GM21737 (cell line): ENCODE results near the gene CBLN4.

Experiments used
- ATAC-seq: cut with Tn5 transposase; IDR thresholded peaks from one replicate; pipeline ENCODE4 v1.9.1; 2021; ENCODE audit warnings: mild to moderate bottlenecking, moderate library complexity; ENCODE audit not compliant: unreplicated experiment

The CBLN4 gene

GRCh38 chr20:56005389-56005715, at the start of gene CBLN4:
TSS of gene CBLN4 (minus strand) at chr20:56005519. CDS start at chr20:56004171, 1,348 bp downstream.
- ATAC-seq = no peak

DNA sequence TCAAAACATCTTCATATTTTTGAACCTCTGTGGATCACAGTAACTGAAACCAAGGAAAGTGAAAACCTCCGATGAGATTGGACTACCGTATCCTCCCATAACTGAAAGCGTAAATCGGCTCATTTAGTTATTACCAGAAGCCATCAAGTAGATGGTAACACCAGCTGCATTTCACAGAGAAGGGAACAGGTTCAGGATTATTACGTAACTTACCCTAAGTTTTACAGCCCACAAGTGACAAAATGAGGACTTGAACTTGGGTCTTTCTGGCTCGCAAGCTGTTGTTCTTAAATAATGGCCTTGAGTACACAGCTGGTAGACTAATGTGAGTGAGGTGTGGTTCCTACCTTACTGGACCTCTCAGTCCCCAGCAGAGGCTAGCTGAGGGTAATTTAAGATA, 37.9 kb upstream of the CBLN4 start:
- ATAC-seq = no peak

DNA sequence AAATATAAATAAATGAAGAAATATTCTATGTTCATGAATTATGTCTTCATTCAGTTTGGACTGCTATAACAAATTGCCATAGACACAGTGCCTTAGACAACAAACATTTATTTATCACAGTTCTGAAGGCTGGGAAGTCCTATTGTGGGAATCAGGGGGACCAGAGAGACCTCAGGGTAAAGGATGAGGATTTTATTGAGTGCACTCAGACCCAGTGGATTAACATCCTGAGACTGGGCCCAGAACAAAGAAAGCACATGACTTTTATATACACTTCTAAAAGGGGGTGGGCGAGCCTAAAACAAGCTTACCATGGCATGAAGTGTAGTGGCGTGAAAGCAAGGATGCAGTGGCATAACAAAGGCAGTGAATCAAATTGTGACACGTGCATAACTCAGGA, 26.9 kb upstream of the CBLN4 start:
- ATAC-seq = no peak

DNA sequence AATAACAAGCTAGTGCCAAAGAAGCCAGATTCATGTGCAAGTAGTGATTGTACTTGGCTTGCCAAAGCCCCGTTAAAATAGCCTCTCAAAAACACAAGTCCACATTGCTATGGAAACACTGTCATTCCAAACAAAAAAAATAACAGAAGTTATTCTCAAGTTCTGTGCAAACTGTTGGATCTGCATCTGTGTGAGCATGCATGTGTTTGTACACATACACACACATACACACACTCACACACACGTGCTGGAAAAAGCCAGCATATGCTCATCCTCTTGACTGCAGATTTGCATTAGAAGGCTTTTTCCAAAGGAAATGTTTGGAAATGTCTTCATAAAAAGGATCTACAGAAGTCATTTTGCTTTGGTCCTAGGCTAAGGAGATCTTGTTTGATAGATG, 13.4 kb upstream of the CBLN4 start:
- ATAC-seq = no peak

DNA sequence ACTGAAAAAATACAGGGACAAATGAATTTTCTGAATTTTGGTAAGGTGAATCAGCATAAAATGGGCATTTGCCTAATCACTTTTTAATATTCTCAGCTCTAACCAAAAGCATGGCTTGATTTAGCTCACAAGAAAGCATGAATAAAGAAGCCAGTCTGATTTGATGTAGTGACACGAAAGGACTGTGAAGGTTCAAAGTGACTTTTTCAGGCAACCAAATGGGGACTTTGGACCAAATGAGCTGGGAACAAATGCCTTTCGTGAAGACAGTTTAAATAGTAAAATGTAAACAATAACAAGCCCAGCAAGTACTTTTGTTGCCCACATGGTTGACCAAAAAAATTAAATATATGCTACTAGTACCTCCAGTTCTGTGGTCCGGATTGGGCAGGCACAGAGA, 12.9 kb upstream of the CBLN4 start:
- ATAC-seq = no peak

DNA sequence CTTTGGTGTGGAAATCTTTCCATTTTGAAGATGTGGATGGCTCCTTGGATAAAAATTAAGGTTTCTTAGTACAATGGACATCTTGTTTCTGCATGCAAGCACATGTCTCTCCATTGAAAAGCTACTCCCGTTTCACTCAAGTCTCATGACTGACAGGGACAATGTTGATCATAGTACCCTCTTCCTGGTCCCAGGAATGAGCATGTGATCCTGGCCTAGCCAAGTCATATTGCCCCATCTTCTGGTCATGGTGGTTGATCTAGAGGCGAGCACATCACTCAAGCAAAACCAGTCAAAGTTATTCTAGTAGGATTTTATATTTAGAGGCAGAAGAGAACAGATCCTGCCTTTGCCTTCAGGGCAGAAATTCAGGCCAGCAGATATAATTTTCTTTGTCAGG, 12.2 kb upstream of the CBLN4 start:
- ATAC-seq = no peak

- no peak for ATAC-seq
These were observed 9.7 kb upstream of the CBLN4 start for GRCh38 chr20:56014998-56015397.

GRCh38 chr20:56014151-56014550, 8.8 kb upstream of the CBLN4 start:
- no peak for ATAC-seq

- ATAC-seq = no peak
These were observed 519 bp downstream of the CBLN4 start for GRCh38 chr20:56004611-56005388.

GRCh38 chr20:56004007-56004406, 1.3 kb downstream of the CBLN4 start:
- no peak for ATAC-seq

DNA sequence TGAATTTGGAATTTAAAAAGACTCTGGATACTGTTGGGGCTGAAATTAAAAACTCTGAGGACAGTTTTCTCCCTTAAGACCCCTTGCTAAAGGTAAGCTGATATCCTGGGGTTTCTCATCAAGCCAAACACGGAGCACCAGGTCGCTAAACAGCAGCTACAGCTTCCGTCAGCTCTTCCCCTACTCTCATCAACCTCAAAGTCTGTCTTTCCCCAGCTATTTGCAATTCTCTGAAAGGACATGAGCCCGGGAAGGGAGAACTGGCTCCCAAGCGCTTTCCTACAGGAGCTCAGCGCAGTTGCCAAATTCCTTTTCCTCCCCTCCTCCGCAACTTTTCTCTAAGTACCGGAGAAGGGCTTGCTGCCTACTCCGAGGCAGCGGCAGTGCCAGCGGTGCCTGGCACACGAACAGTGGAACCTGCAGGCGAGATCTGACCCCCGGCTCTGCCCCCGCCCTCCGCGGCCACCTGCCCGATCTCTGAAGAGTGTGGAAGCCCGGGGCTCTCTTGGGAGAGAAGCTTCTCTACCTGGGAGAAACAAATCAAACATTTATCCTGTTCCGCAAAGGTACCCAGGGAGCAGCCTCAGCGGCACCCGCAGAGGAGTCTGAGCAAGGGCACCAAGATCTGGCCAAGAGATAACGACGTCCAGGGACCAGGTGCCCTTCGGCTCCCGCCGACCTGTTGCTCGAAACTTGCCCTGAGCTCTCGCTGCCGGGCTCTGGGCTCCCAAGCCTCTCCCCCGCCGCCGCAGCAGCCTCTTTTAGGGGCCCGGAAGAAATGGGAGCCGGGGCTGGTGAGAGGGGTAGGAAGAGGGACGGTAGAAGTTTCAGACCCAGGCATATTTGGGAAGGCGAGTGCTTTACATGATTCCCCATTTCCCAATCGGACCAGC, 2.2 kb downstream of the CBLN4 start:
- no peak for ATAC-seq

DNA sequence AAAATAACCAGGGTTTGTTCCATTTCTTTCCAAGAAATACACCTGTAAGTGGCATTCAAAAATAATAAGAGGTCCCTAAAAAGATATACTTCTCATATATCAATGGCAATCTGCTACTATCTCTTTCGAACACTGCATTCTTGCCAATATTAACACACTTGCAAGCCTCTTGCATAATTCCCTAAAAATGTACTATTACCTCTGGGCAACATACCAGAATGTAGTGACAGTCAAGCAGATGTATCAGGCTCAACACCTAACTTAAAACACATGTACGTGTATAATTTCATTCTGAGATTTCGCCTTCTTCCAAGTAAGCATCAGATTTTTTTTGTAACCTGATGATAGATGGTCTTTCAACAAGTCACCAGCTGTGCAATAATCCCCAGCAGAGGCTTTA, 3.4 kb downstream of the CBLN4 start:
- no peak for ATAC-seq

DNA sequence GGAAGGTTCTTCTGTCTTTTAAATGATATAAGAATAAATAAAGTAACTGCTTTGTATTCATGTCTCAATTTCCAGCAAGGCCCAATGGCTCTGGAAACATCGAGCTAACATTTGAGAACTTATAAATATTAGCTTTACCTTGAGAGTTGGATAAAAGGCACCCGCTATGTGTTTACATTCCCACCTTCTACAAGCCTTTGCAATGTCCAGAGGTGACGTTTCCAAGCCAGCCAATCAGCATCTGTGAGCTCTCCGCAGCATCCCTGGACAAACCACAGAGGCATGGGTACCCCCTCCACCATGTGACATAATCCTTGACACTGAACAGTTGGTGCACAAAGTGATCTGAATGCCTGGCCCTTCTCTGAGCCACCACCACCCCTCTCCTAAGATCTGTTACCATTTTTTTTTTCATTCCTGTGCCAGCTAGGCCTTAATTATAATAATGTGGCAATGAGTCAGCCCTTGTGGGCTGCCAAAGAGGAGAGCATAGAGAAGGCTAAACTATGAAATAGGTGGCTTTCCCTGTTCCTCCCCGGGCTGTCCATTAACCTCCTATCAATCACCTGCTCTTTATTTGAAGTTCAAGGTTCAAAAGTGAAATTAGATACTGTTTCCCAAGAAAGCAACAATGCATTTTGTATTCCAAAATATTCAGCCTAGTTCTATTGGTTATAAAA, 4.1 kb downstream of the CBLN4 start:
- no peak for ATAC-seq

DNA sequence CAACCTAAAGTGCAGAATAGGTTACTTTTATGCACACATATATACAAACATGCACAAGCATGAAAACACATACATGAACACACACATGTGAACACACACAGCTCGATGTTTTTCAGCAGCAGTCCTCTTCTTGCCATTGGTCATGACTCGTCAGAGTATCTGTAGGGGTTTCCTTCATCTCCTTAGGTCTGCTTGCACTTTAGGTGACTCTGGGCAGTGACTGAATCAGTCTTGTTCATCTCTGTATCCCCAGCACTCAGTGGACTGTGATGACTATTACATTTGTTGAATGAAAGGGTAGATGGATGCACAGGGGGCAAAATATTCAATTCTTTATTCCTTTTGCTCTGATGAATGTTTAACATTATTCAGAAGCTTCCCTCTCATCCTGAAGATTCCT, 26.8 kb downstream of the CBLN4 start:
- no peak for ATAC-seq

DNA sequence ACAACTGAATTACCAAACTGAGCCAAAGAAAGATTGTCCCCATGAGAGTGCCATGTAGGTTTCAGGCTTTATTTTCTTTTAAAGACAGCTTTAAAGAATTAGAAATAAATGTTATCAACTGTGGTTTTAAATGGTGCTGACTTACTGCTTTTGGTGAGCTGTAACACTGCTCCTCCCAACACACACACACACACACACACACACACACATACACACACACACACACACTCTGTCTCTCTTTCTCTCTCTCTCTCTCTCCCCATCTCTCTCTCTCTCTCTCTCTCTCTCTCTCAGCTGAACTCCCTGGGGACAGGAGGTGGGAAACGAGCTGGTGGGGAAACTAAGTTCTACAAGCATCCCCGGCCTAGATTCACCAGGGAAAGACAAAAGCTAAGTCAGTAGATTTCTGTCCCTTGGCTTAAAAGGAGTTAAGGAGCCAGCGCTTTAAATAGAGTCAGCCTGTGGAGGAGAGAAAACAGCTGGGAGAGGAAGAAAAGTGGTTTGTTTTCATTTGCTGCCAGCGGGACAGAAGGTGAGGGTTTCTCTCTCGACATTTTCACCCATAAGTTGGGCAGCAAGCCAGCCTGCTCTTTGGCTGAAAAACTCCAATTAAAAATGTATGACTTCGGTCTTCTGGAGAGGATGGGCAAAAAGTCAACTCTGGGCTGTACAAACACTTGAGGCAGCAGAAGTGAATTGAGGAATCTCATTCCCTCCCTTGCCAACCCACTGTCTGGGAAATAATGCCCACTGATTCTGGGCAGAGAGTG, 27.4 kb downstream of the CBLN4 start:
- ATAC-seq = no peak

DNA sequence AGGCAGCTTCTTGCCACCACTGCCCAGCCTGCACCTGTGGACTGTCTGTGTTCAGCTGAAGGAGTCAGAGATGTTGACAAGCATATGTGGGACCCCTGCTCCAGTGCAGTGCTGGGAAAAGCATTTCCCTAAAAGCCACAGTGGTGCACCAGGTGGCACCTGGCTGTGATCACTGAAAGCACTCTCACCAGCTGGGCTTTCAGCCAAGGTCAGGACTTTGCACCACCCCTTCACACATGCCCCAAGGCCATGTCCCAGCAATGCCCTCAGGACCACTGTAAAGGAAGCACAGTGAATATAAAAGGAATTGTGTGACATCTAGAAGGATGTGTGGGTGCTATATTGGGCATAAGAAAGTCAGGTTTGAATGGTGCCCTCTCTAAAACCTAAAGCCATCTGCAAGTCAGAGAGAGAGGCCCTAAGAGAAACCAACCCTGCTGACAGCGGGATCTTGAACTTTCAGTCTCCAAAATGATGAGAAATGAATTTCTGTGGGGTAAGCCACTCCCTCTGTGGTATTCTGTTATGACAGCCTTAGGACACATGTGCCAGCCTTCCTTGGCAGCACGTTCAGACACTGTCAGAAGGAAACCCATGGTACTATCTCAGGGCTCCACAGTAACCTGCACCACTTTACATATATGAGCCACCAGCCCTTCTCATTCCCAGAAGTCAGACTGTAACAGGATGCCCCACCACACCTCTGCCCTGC, 30.7 kb downstream of the CBLN4 start:
- no peak for ATAC-seq

GRCh38 chr20:55964790-55965189, 40.5 kb downstream of the CBLN4 start:
- no peak for ATAC-seq

DNA sequence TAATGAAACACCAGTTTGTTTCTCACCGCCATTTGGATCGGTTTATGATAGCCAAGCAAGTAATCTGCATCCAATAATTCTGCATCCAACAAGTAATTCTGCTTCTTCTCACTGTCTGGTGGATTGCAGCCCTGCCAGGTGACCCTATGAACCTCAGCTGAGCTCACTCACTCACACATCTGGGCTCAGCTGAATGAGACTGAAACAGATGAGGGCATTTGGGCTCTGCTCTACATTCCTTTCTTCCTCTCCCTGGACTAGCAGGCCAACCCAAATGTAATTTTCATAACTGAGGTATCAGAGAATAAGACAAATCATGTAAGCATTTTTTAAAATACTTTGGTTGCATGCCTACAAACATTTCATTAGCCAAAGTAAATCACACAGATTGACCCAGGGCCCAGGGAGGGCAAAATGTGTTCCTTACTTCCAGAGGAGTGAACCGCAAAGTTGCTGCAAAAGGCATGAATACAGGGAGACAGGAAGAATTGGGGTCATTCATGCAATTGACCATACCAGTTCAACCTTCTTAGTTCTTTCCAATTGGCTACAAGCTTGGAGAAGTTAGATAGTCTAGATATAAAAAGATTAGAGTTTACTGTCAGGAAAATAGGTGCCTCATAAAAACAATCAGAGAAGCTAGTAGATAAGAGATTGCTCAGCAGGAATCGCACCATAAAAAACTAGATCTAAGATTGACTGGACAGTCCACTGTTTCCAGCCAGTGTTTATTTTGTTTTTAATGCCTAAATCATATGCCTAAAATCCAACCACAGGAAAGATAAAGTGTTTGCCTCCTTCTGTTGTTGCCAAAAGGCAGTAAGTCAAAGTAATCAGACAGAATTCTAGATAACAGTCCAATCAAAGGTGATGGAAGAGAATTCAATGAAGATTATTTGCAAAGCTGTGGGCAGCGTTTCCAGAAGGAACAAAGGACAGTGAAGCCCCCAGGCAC, 43.7 kb downstream of the CBLN4 start:
- no peak for ATAC-seq

- ATAC-seq = no peak
These were observed 52.1 kb downstream of the CBLN4 start for GRCh38 chr20:55953201-55953600.
